ENCODE results near the gene DNAH12.

The DNAH12 gene, protein sequence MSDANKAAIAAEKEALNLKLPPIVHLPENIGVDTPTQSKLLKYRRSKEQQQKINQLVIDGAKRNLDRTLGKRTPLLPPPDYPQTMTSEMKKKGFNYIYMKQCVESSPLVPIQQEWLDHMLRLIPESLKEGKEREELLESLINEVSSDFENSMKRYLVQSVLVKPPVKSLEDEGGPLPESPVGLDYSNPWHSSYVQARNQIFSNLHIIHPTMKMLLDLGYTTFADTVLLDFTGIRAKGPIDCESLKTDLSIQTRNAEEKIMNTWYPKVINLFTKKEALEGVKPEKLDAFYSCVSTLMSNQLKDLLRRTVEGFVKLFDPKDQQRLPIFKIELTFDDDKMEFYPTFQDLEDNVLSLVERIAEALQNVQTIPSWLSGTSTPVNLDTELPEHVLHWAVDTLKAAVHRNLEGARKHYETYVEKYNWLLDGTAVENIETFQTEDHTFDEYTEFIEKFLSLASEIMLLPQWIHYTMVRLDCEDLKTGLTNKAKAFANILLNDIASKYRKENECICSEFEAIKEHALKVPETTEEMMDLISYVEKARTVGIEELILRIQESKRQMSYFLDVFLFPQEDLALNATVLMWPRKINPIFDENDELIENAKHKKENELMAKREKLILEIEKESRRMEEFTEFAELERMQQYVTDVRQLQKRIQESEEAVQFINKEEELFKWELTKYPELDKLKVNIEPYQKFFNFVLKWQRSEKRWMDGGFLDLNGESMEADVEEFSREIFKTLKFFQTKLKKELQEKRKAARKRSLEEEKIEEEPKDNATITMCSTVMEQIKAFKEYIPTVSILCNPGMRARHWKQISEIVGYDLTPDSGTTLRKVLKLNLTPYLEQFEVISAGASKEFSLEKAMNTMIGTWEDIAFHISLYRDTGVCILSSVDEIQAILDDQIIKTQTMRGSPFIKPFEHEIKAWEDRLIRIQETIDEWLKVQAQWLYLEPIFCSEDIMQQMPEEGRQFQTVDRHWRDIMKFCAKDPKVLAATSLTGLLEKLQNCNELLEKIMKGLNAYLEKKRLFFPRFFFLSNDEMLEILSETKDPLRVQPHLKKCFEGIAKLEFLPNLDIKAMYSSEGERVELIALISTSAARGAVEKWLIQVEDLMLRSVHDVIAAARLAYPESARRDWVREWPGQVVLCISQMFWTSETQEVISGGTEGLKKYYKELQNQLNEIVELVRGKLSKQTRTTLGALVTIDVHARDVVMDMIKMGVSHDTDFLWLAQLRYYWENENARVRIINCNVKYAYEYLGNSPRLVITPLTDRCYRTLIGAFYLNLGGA (N-terminal part only)

DNA sequence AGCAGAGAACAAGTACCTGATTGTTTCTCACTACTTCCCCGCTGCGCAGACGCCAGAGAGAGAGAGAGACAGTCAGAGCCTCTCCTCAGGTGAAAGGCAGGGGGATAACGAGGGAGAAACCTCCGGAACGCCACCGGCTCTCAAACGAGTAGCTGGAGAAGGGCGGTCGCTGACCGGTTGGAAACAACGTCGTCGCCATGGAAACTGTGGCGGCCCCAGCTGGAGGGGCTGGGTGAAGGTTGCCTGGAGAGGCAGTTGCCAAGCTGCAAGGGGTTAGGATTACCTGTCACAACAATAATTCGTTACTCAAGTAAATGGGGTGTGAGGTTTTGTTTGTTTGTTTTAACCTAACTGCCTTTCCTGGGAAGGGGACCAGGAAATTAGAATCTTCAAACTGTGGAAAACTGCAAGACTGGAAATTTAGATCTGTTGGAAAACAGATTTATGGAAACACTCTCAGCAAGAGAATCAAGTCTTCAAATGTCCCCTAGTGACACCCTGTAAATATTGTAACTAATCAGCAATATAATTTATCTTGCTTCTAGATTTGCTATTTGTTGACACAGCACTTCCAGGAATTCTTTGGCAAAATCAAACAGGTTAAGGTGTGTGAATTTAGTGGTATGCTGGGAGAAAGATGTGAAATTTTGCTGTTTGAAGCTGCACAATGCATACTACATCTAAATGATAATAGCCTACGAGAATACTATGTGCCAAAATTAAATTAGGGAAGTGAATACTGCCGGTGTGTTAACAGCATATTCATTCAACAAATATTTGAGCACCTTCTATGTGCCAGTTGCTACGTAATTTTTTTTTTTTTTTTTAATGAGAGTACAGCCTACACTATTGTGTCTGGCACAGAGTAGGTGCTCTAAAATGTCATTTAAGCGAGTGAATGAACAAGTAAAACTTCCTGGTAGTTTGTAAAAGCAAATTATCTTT, at the start of gene DNAH12:
TSS of gene DNAH12 (minus strand) at position 164 of the 945 bp plus-strand sequence. CDS start 1,474 bp downstream, outside the sequence.
- H3K4me3 ChIP-seq (ENCODE audit: low read length): no peak within 1 kb of the TSS
- peaks cover 9% of the 10 kb centered on the region for H3K4me1 ChIP-seq (ENCODE audit: control insufficient read depth, insufficient read depth, low read length)
- H3K9ac ChIP-seq (ENCODE audit: low read length): peak within 1 kb of the TSS; percentile 6
- H3K27me3 ChIP-seq (ENCODE audit: control insufficient read depth, insufficient read depth, low read length): no peaks in the 10 kb centered on the region
- H3K36me3 ChIP-seq (ENCODE audit: control insufficient read depth, insufficient read depth, low read length): no peaks in the 10 kb centered on the region
- no peaks in the 10 kb centered on the region for H3K9me3 ChIP-seq (ENCODE audit: control insufficient read depth, low read length)

DNA sequence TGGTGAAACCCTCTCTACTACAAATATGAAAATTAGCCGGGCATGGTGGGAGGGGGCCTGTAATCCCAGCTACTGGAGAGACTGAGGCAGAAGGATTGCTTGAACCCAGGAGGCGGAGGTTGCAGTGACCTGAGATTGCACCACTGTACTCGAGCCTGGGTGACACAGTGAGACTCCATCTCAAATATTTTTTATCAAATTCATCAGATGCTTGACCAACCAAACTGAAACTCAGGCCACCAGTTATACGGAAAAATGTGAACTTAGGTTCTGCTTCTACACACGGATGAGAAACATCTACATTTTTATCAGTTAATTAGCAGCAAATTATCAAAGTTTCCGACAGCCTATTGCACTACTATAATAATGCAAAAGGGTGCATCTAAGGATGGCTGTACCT, 48.2 kb upstream of the DNAH12 start:
- Histone ChIP-seq H3K4me3 (ENCODE audit: low read length) (no peak overlapping the region), H3K9me3 (ENCODE audit: control insufficient read depth, low read length) (no peaks in the 10 kb centered on the region), H3K9ac (ENCODE audit: low read length) (no peak overlapping the region), H3K27me3 (ENCODE audit: control insufficient read depth, insufficient read depth, low read length) (no peaks in the 10 kb centered on the region), H3K4me1 (ENCODE audit: control insufficient read depth, insufficient read depth, low read length) (peaks cover 18% of the 10 kb centered on the region), H3K36me3 (ENCODE audit: control insufficient read depth, insufficient read depth, low read length) (no peaks in the 10 kb centered on the region)

DNA sequence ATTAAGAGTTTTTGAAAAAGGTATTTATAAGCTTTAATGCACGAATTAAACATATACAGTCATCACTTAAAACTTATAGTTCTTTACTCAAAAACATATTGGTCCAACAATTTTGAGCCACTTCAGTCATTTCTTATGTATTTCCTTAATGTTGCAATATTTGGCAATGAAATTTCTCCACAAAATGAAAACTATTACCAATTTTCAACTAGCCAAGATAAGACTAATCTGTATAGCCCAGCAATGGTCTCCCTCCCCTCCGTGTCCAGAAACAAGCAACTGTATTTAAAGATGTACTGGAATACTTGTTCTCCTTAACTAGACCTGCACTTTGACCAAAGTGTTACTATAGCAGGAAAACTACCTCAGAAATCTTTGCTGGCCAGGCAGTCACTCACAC, 43.8 kb upstream of the DNAH12 start:
- no peaks in the 10 kb centered on the region for H3K9me3 ChIP-seq (ENCODE audit: control insufficient read depth, low read length)
- peaks cover 29% of the 10 kb centered on the region for H3K4me1 ChIP-seq (ENCODE audit: control insufficient read depth, insufficient read depth, low read length)

DNA sequence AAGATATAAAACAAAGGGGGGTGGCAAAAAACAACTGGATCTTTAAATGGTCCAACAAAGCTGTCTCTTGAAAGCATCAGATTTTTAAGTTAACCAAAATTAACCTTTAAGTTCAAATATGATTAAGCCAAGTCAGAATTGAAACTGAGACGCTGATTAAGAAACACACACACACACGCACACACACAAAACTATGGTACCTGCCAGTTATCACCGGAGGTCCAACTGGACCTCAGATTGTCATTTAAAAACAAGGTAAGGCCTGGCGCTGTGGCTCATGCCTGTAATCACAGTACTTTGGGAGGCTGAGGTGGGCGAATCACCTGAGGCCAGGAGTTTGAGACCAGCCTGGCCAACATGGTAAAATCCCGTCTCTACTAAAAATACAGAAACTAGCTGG, 42.6 kb upstream of the DNAH12 start:
- H3K9me3 ChIP-seq (ENCODE audit: control insufficient read depth, low read length): no peaks in the 10 kb centered on the region
- H3K4me3 ChIP-seq (ENCODE audit: low read length): no peak overlapping the region
- H3K36me3 ChIP-seq (ENCODE audit: control insufficient read depth, insufficient read depth, low read length): no peaks in the 10 kb centered on the region
- H3K4me1 ChIP-seq (ENCODE audit: control insufficient read depth, insufficient read depth, low read length): peaks cover 29% of the 10 kb centered on the region
- H3K27me3 ChIP-seq (ENCODE audit: control insufficient read depth, insufficient read depth, low read length): no peaks in the 10 kb centered on the region
- no peak overlapping the region for H3K9ac ChIP-seq (ENCODE audit: low read length)

More for the DNA sequence above, 43.8 kb upstream of the DNAH12 start:
- Histone ChIP-seq H3K9ac (ENCODE audit: low read length) (no peak overlapping the region), H3K4me3 (ENCODE audit: low read length) (no peak overlapping the region), H3K27me3 (ENCODE audit: control insufficient read depth, insufficient read depth, low read length) (no peaks in the 10 kb centered on the region), H3K36me3 (ENCODE audit: control insufficient read depth, insufficient read depth, low read length) (no peaks in the 10 kb centered on the region)

DNA sequence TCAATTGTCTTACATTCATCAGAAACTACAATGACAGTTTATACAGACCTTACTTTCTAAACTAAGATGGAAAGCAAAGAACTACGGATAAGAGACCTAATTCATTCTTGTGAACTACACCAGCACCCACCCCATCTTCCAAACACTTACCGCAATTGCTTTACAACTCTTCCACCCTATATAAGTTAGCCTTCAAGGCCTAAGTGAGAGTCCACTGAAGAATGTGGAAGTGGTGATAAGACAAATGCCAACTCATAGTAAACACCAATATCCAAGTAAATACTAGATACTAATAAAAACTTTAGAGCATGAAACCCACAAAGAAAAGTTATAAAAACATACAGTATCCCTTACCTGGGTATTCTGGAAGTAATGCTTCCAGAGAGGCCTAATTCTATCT, 39.4 kb upstream of the DNAH12 start:
- Histone ChIP-seq H3K9ac (ENCODE audit: low read length) (no peak overlapping the region), H3K4me3 (ENCODE audit: low read length) (no peak overlapping the region), H3K27me3 (ENCODE audit: control insufficient read depth, insufficient read depth, low read length) (no peaks in the 10 kb centered on the region), H3K4me1 (ENCODE audit: control insufficient read depth, insufficient read depth, low read length) (peaks cover 29% of the 10 kb centered on the region), H3K36me3 (ENCODE audit: control insufficient read depth, insufficient read depth, low read length) (no peaks in the 10 kb centered on the region), H3K9me3 (ENCODE audit: control insufficient read depth, low read length) (no peaks in the 10 kb centered on the region)

DNA sequence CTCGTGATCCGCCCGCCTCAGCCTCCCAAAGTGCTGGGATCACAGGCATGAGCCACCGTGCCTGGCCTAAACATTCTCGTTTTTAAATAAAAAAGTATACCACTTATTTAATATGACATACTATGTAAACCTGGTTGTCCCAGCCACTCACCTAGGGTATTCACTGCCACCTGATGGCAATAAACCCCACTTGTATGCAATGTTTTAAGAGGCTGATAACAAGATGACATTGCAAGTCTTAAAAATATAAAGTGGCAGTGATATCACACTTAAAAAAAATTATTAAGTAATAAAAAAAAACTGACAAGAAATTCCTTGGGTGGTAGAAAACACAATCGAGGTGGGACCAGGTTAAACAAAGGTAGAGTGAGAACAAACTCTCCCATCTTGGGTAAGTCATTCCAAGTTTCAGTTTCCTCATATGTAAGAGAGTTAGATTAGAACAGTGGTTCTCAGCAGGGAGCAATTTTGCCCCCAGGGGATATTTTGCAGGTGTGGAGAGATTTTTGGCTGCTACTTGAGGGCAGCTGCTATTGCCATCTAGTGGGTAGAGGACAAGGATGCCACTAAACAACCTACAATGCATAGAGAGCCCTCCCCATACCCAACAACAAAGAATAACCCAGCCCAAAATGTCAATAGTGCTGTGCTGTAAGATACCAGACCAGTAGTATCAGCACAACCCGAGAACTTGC, 38.5 kb upstream of the DNAH12 start:
- H3K9me3 ChIP-seq (ENCODE audit: control insufficient read depth, low read length): no peaks in the 10 kb centered on the region
- no peaks in the 10 kb centered on the region for H3K36me3 ChIP-seq (ENCODE audit: control insufficient read depth, insufficient read depth, low read length)
- no peak overlapping the region for H3K4me3 ChIP-seq (ENCODE audit: low read length)
- H3K4me1 ChIP-seq (ENCODE audit: control insufficient read depth, insufficient read depth, low read length): peaks cover 25% of the 10 kb centered on the region
- no peak overlapping the region for H3K9ac ChIP-seq (ENCODE audit: low read length)
- no peaks in the 10 kb centered on the region for H3K27me3 ChIP-seq (ENCODE audit: control insufficient read depth, insufficient read depth, low read length)

DNA sequence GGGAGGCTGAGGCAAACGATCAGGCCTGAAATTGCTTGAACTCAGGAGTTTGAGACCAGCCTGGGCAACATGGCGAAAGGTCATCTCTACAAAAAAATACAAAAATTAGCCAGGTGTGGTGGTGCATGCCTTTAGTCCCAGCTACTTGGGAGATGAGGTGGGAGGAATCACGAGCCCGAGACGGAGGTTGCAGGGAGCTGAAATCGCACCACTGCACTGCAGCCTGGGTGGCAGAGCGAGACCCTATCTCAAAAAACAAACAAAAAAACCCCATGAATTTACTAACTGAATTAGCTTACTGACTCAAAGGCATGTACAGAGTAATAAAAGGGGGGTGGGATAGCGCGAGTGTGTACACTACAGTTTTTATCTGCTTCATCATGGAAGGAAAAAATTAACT, 33.7 kb upstream of the DNAH12 start:
- Histone ChIP-seq H3K27me3 (ENCODE audit: control insufficient read depth, insufficient read depth, low read length) (no peaks in the 10 kb centered on the region), H3K4me1 (ENCODE audit: control insufficient read depth, insufficient read depth, low read length) (peaks cover 12% of the 10 kb centered on the region), H3K36me3 (ENCODE audit: control insufficient read depth, insufficient read depth, low read length) (no peaks in the 10 kb centered on the region), H3K9me3 (ENCODE audit: control insufficient read depth, low read length) (no peaks in the 10 kb centered on the region), H3K4me3 (ENCODE audit: low read length) (no peak overlapping the region), H3K9ac (ENCODE audit: low read length) (no peak overlapping the region)

DNA sequence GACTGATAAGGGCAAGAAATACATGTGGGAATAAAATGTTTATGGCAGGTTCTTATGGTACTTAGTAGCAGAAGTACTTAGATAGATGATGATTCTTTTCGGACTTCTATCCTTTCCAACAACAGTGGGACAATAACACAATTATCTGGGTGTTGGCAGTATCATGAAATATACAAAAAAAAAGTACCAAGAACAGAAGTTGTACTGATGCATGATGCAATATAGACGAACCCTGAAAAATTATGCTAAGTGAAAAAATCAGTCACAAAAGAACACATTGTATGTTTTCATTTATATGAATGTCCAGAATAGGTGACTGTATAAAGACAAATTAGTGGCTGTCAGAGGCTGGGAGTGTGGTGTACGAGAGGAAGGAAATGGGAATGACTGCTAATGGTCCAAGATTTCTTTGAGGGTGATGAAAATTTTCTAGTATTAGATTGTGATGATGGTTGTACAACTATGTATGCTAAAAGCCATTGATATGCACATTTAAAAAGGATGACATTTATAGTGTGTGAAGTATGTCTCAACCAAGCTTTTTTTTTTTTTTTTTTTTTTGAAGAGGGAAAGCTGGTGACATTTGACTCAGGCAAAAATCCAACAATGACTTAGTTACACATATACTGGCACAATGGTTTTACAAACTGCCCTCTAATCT, 32.0 kb upstream of the DNAH12 start:
- Histone ChIP-seq H3K27me3 (ENCODE audit: control insufficient read depth, insufficient read depth, low read length) (no peaks in the 10 kb centered on the region), H3K4me1 (ENCODE audit: control insufficient read depth, insufficient read depth, low read length) (peaks cover 7% of the 10 kb centered on the region), H3K4me3 (ENCODE audit: low read length) (no peak overlapping the region), H3K9ac (ENCODE audit: low read length) (no peak overlapping the region), H3K9me3 (ENCODE audit: control insufficient read depth, low read length) (no peaks in the 10 kb centered on the region), H3K36me3 (ENCODE audit: control insufficient read depth, insufficient read depth, low read length) (no peaks in the 10 kb centered on the region)

DNA sequence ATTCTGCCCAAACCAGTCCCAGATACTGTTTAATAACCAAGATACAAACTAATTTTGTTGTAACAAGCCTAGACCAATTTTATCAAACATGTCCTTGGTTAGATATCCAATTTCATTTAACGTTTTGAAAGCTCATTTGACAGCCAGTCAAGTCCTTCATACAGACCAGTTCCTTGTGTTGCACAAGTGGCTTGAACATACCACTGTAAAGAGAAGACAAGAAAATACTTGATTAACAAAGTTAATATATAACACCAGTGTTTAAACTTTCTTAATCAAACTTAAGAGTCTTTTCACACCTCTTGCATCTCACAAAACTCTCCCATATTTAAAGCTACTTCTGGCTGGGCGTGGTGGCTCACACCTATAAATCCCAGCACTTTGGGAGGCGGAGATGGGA, 28.0 kb upstream of the DNAH12 start:
- no peaks in the 10 kb centered on the region for H3K36me3 ChIP-seq (ENCODE audit: control insufficient read depth, insufficient read depth, low read length)
- H3K9me3 ChIP-seq (ENCODE audit: control insufficient read depth, low read length): no peaks in the 10 kb centered on the region
- peaks cover 6% of the 10 kb centered on the region for H3K4me1 ChIP-seq (ENCODE audit: control insufficient read depth, insufficient read depth, low read length)
- H3K9ac ChIP-seq (ENCODE audit: low read length): no peak overlapping the region
- no peaks in the 10 kb centered on the region for H3K27me3 ChIP-seq (ENCODE audit: control insufficient read depth, insufficient read depth, low read length)
- no peak overlapping the region for H3K4me3 ChIP-seq (ENCODE audit: low read length)

DNA sequence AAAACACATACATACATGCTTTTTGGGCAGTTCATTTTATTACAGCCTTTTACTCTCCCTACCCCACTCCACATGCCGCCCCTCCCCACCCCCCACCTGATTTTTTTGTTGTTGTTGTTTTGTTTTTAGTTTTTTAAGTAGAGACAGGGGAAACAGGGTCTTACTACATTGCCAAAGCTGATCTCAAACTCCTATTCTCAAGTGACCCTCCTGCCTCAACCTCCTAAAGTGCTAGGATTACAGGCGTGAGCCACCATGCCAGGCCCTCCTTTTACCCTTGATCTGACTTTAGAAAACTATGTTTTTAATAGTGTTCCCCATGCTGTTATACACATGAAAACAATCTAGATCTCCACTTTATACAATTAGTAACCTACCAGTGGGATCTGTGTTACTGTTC, 26.7 kb upstream of the DNAH12 start:
- no peaks in the 10 kb centered on the region for H3K9me3 ChIP-seq (ENCODE audit: control insufficient read depth, low read length)
- H3K36me3 ChIP-seq (ENCODE audit: control insufficient read depth, insufficient read depth, low read length): no peaks in the 10 kb centered on the region

More for the DNA sequence above, 26.7 kb upstream of the DNAH12 start:
- no peaks in the 10 kb centered on the region for H3K27me3 ChIP-seq (ENCODE audit: control insufficient read depth, insufficient read depth, low read length)
- H3K4me3 ChIP-seq (ENCODE audit: low read length): no peak overlapping the region
- no peaks in the 10 kb centered on the region for H3K4me1 ChIP-seq (ENCODE audit: control insufficient read depth, insufficient read depth, low read length)
- no peak overlapping the region for H3K9ac ChIP-seq (ENCODE audit: low read length)
